SK-N-SH (cell line): Measurements from ENCODE around the gene WASF2. TPM values are rescaled to one million over a fixed set of nuclear protein-coding genes. Genes with fewer than 3 reads are reported as not detected.

Experiments
- CTCF ChIA-PET: fragments of 300-600, 350-600 bp; formaldehyde crosslinking; extraction: SDS; loops from one replicate; lab custom pipeline; 2021; lab: Yijun Ruan, JAX
- POLR2A ChIA-PET: fragments of 350-600 bp; sonication (Branson Sonifier 250); formaldehyde crosslinking; extraction: SDS; loops from one replicate; lab custom pipeline; 2020; ENCODE audit warnings: antibody characterized with exemption, inconsistent platforms; lab: Yijun Ruan, JAX
- DNase-seq: peaks from one replicate; pipeline ENCODE4 v3.0.0; 2012
- H2AFZ ChIP-seq: fragments of 200-600 bp; sonication (generic); 2 replicates; pipeline ENCODE4 v1.8.1; 2016; ENCODE audit warnings: antibody characterized with exemption, mild to moderate bottlenecking, low read depth
- H3F3A ChIP-seq: fragments of 200-600 bp; sonication (generic); replicated peaks from 2 replicates; pipeline ENCODE3; 2016; ENCODE audit warnings: antibody characterized with exemption, mild to moderate bottlenecking; ENCODE audit not compliant: insufficient read depth
- H3K27ac ChIP-seq, 2 experiments: fragments of 200-500 bp in 1 of 2; fragments of 200-600 bp in 1 of 2; sonication (Bioruptor generic) in 1 of 2; sonication (generic), shearing (Covaris generic) in 1 of 2; 2 replicates each; pipeline versions ENCODE4 v1.5.1 to v1.6.1; 2014 to 2016; ENCODE audit warnings: low read depth in 2 of 2, inconsistent platforms in 1 of 2, low read length in 1 of 2, mild to moderate bottlenecking in 1 of 2, mixed read lengths in 1 of 2
- H3K27me3 ChIP-seq: fragments of 200-600 bp; sonication (generic), shearing (Covaris generic); 2 replicates; pipeline ENCODE4 v1.6.1; 2016; ENCODE audit warnings: mixed run types; ENCODE audit not compliant: insufficient read depth
- H3K36me3 ChIP-seq, 2 experiments: fragments of 200-500 bp in 1 of 2; fragments of 200-600 bp in 1 of 2; sonication (Bioruptor generic) in 1 of 2; sonication (generic) in 1 of 2; replicated peaks in 1 of 2; 2 replicates each; pipeline versions ENCODE3 to v1.5.1; 2014 to 2016; ENCODE audit warnings: low read length in 1 of 2, mild to moderate bottlenecking in 1 of 2; ENCODE audit not compliant: insufficient read depth in 2 of 2, control insufficient read depth in 1 of 2
- H3K4me1 ChIP-seq, 2 experiments: fragments of 200-500 bp in 1 of 2; fragments of 200-600 bp in 1 of 2; sonication (Bioruptor generic) in 1 of 2; sonication (generic), shearing (Covaris generic) in 1 of 2; 2 replicates each; pipeline versions ENCODE4 v1.5.1 to v1.6.1; 2014 to 2016; ENCODE audit warnings: low read depth in 1 of 2, low read length in 1 of 2, mixed run types in 1 of 2; ENCODE audit not compliant: insufficient read depth in 2 of 2, control insufficient read depth in 1 of 2
- H3K4me2 ChIP-seq: fragments of 200-600 bp; sonication (generic), shearing (Covaris generic); 2 replicates; pipeline ENCODE4 v1.6.1; 2017; ENCODE audit warnings: mixed run types
- H3K4me3 ChIP-seq, 2 experiments: fragments of 200-500 bp in 1 of 2; fragments of 200-600 bp in 1 of 2; sonication (Bioruptor generic) in 1 of 2; sonication (generic), shearing (Covaris generic) in 1 of 2; 2 replicates each; pipeline versions ENCODE4 v1.5.1 to v1.8.1; 2014 to 2016; ENCODE audit warnings: low read depth in 2 of 2, inconsistent platforms in 1 of 2, low read length in 1 of 2, mild to moderate bottlenecking in 1 of 2, mixed read lengths in 1 of 2, moderate library complexity in 1 of 2
- H3K79me2 ChIP-seq: fragments of 200-600 bp; sonication (generic); 2 replicates; pipeline ENCODE4 v1.8.1; 2017; ENCODE audit warnings: mild to moderate bottlenecking; ENCODE audit not compliant: insufficient read depth
- H3K9ac ChIP-seq: fragments of 200-600 bp; sonication (generic); 2 replicates; pipeline ENCODE4 v1.6.1; 2017; ENCODE audit warnings: mixed run types
- H3K9me2 ChIP-seq: fragments of 200-600 bp; sonication (generic); 2 replicates; pipeline ENCODE4 v1.6.1; 2017; ENCODE audit warnings: mixed run types
- H3K9me3 ChIP-seq: fragments of 200-600 bp; sonication (generic); 2 replicates; pipeline ENCODE4 v1.6.1; 2017; ENCODE audit warnings: mixed run types, mild to moderate bottlenecking, moderate library complexity
- H4K20me1 ChIP-seq: fragments of 200-600 bp; sonication (generic); 2 replicates; pipeline ENCODE4 v1.6.1; 2017; ENCODE audit warnings: mild to moderate bottlenecking, mixed run types; ENCODE audit not compliant: insufficient read depth
- CHD2 ChIP-seq: fragments of 150-350 bp; IDR thresholded peaks from 2 replicates; pipeline ENCODE4 v1.6.1; 2018; ENCODE audit warnings: low read length; ENCODE audit not compliant: partially characterized antibody
- ELF1 ChIP-seq: IDR thresholded peaks from 2 replicates; pipeline ENCODE4 v1.4.0; 2012
- EZH2phosphoT487 ChIP-seq: fragments of 200-600 bp; sonication (generic); IDR thresholded peaks from 2 replicates; pipeline ENCODE4 v1.6.1; 2017; ENCODE audit warnings: low read depth, mixed run types, mild to moderate bottlenecking, antibody characterized with exemption, moderate library complexity, borderline replicate concordance
- FOSL2 ChIP-seq: IDR thresholded peaks from 2 replicates; pipeline ENCODE4 v1.4.0; 2012; ENCODE audit warnings: low read depth, mild to moderate bottlenecking, moderate library complexity, borderline replicate concordance
- FOXM1 ChIP-seq: IDR thresholded peaks from 2 replicates; pipeline ENCODE4 v1.4.0; 2012; ENCODE audit warnings: low read depth, mild to moderate bottlenecking
- GATA2 ChIP-seq: sonication (generic); formaldehyde crosslinking; IDR thresholded peaks from 2 replicates; pipeline ENCODE4 v1.5.0; 2020; ENCODE audit warnings: mild to moderate bottlenecking, missing genetic modification reagents
- MEF2A ChIP-seq: IDR thresholded peaks from 2 replicates; pipeline ENCODE4 v1.4.0; 2012; ENCODE audit warnings: low read depth, borderline replicate concordance
- POLR2AphosphoS5 ChIP-seq: IDR thresholded peaks from 2 replicates; pipeline ENCODE4 v1.6.1; 2012; ENCODE audit warnings: low read depth, low read length
- RAD21 ChIP-seq: IDR thresholded peaks from 2 replicates; pipeline ENCODE4 v1.6.1; 2012; ENCODE audit warnings: mild to moderate bottlenecking, low read length
- RCOR1 ChIP-seq: fragments of 150-350 bp; IDR thresholded peaks from 2 replicates; pipeline ENCODE4 v1.6.1; 2017; ENCODE audit warnings: antibody characterized with exemption, low read length
- RFX5 ChIP-seq: IDR thresholded peaks from 2 replicates; pipeline ENCODE4 v1.6.1; 2012; ENCODE audit warnings: mild to moderate bottlenecking, improper control_type of control experiment, low read length
- RXRA ChIP-seq: IDR thresholded peaks from 2 replicates; pipeline ENCODE4 v1.4.0; 2012; ENCODE audit warnings: low read depth, mild to moderate bottlenecking, borderline replicate concordance
- SIN3A ChIP-seq: IDR thresholded peaks from 2 replicates; pipeline ENCODE4 v1.6.1; 2012; ENCODE audit warnings: low read depth, mild to moderate bottlenecking, low read length, moderate library complexity, borderline replicate concordance
- SMC3 ChIP-seq: IDR thresholded peaks from 2 replicates; pipeline ENCODE4 v1.6.1; 2012; ENCODE audit warnings: low read depth, low read length, improper control_type of control experiment
- WGBS: methylation state at CpG from one replicate; pipeline ENCODE4 v1.1.6; 2017; ENCODE audit warnings: low lambda C conversion rate; 5-methylcytosine and 5-hydroxymethylcytosine counted together
- polyA plus RNA-seq, 3 experiments: library from polyadenylated mRNA; depleted of rRNA; stranded (reverse); fragments of >200 nt; gene quantifications; 2 replicates each; pipeline ENCODE4 v1.2.3, GENCODE V29; 2012
- TF ChIP-seq, protein P1 (sequence below): IDR thresholded peaks from 2 replicates; pipeline ENCODE4; 2012
- TF ChIP-seq, protein P2 (sequence below): IDR thresholded peaks from 2 replicates; pipeline ENCODE4 v1.4.0; 2012; ENCODE audit warnings: low read depth, borderline replicate concordance
- TF ChIP-seq, protein P3 (sequence below): IDR thresholded peaks from 2 replicates; pipeline ENCODE4 v1.4.0; 2012; ENCODE audit warnings: low read depth, borderline replicate concordance
- TF ChIP-seq, protein P4 (sequence below): fragments of 150-350 bp; IDR thresholded peaks from 2 replicates; pipeline ENCODE4 v1.6.1; 2016; ENCODE audit warnings: mild to moderate bottlenecking, low read depth, low read length

The WASF2 gene
- polyA plus RNA-seq, 1 of the 3 experiments (the other 2 are of a cell fraction) = 27.1 TPM

DNA sequence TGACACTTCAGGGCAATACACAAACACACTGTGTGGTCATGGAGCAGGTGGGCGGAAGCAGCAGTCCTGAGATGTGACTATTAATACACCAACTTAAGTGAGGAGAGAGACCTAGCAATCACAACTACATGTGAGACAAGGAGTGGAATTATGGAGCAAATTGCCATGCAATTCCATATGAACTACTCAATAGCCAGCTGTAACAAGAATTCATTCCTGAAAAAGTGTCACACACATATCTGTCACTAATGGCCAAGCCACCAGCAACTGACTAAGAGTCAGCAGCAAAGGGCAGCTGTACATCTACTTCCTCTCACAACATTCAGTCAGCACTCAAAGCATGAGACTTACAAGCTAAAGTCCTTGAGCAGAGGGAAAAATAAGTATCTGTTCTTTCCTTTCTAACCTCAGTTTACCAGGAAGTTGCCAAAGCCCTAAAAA, 51.3 kb downstream of the WASF2 start:
- Histone ChIP-seq H3F3A (no peaks in the 10 kb centered on the region), H3K27ac (no peak overlapping the region), H2AFZ (no peak overlapping the region), H3K9me2 (no peaks in the 10 kb centered on the region), H3K9me3 (no peaks in the 10 kb centered on the region), H3K79me2 (peaks cover 97% of the 10 kb centered on the region), H3K9ac (no peak overlapping the region), H3K27me3 (no peaks in the 10 kb centered on the region), H3K4me2 (no peak overlapping the region), H3K4me1 (peaks cover 0 to 23% of the 10 kb centered on the region in 2 experiments; a peak in 1 of 4 replicates), H3K36me3 (peaks cover 0 to 3% of the 10 kb centered on the region in 2 experiments), H4K20me1 (peaks cover 69% of the 10 kb centered on the region), H3K4me3 (no peak overlapping the region)
- whole genome bisulfite sequencing = 88% methylated on average over 1 of the region's 1 CpG
- TF ChIP-seq RAD21 = no peak
- no peak for TF ChIP-seq SMC3
- no peak for TF ChIP-seq FOSL2
- no peak for TF ChIP-seq ELF1
- no peak for TF ChIP-seq RCOR1
- TF ChIP-seq RXRA = no peak
- TF ChIP-seq, protein P1, sequence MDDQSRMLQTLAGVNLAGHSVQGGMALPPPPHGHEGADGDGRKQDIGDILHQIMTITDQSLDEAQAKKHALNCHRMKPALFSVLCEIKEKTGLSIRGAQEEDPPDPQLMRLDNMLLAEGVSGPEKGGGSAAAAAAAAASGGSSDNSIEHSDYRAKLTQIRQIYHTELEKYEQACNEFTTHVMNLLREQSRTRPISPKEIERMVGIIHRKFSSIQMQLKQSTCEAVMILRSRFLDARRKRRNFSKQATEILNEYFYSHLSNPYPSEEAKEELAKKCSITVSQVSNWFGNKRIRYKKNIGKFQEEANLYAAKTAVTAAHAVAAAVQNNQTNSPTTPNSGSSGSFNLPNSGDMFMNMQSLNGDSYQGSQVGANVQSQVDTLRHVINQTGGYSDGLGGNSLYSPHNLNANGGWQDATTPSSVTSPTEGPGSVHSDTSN = no peak
- no peak for TF ChIP-seq FOXM1
- TF ChIP-seq POLR2AphosphoS5 = no peak
- TF ChIP-seq SIN3A = no peak
- TF ChIP-seq, protein P2, sequence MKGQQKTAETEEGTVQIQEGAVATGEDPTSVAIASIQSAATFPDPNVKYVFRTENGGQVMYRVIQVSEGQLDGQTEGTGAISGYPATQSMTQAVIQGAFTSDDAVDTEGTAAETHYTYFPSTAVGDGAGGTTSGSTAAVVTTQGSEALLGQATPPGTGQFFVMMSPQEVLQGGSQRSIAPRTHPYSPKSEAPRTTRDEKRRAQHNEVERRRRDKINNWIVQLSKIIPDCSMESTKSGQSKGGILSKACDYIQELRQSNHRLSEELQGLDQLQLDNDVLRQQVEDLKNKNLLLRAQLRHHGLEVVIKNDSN = no peak
- TF ChIP-seq, protein P3, sequence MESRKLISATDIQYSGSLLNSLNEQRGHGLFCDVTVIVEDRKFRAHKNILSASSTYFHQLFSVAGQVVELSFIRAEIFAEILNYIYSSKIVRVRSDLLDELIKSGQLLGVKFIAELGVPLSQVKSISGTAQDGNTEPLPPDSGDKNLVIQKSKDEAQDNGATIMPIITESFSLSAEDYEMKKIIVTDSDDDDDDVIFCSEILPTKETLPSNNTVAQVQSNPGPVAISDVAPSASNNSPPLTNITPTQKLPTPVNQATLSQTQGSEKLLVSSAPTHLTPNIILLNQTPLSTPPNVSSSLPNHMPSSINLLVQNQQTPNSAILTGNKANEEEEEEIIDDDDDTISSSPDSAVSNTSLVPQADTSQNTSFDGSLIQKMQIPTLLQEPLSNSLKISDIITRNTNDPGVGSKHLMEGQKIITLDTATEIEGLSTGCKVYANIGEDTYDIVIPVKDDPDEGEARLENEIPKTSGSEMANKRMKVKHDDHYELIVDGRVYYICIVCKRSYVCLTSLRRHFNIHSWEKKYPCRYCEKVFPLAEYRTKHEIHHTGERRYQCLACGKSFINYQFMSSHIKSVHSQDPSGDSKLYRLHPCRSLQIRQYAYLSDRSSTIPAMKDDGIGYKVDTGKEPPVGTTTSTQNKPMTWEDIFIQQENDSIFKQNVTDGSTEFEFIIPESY = no peak
- no peak for TF ChIP-seq EZH2phosphoT487
- TF ChIP-seq RFX5 = no peak
- TF ChIP-seq, protein P4, sequence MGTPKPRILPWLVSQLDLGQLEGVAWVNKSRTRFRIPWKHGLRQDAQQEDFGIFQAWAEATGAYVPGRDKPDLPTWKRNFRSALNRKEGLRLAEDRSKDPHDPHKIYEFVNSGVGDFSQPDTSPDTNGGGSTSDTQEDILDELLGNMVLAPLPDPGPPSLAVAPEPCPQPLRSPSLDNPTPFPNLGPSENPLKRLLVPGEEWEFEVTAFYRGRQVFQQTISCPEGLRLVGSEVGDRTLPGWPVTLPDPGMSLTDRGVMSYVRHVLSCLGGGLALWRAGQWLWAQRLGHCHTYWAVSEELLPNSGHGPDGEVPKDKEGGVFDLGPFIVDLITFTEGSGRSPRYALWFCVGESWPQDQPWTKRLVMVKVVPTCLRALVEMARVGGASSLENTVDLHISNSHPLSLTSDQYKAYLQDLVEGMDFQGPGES = no peak
- no peak for TF ChIP-seq GATA2 (CRISPR knock-in tag)
- no peak for TF ChIP-seq CHD2
- no peak for TF ChIP-seq MEF2A
- CTCF ChIA-PET = interaction anchor here (0.9 to 1.0 kb wide), 2 partner anchors 10 to 167 kb away, joined by 3 read pairs; no protein-coding TSS in a partner anchor
- DNase-seq = no peak
- POLR2A ChIA-PET = no interaction called here
